DOHH2 (cell line): ENCODE data around the gene RAB43.

Experiments
- H3F3A ChIP-seq: fragments of 200-600 bp; sonication (generic), shearing (Covaris generic); 2 replicates; pipeline ENCODE4 v1.6.0; 2016; ENCODE audit warnings: antibody characterized with exemption, mild to moderate bottlenecking; ENCODE audit not compliant: control insufficient read depth, insufficient read depth
- H3K27ac ChIP-seq: fragments of 200-600 bp; sonication (generic); 2 replicates; pipeline ENCODE4 v1.5.1; 2014; ENCODE audit warnings: low read depth, mild to moderate bottlenecking, low read length, moderate library complexity
- H3K27me3 ChIP-seq: fragments of 200-600 bp; sonication (generic); 2 replicates; pipeline ENCODE4 v1.6.1; 2014; ENCODE audit warnings: mild to moderate bottlenecking, low read length, mixed read lengths; ENCODE audit not compliant: control insufficient read depth
- H3K36me3 ChIP-seq: fragments of 200-600 bp; sonication (generic); 2 replicates; pipeline ENCODE4 v1.6.1; 2014; ENCODE audit warnings: mild to moderate bottlenecking, low read length, moderate library complexity, mixed read lengths; ENCODE audit not compliant: control insufficient read depth
- H3K4me1 ChIP-seq: fragments of 200-600 bp; sonication (generic); 2 replicates; pipeline ENCODE4 v1.6.1; 2014; ENCODE audit warnings: mild to moderate bottlenecking, low read length, mixed read lengths; ENCODE audit not compliant: control insufficient read depth
- H3K4me2 ChIP-seq: fragments of 200-600 bp; sonication (generic); 2 replicates; pipeline ENCODE4 v1.6.0; 2014; ENCODE audit warnings: mild to moderate bottlenecking, low read length, moderate library complexity
- H3K4me3 ChIP-seq: fragments of 200-600 bp; sonication (generic); 2 replicates; pipeline ENCODE4 v1.5.1; 2014; ENCODE audit warnings: mild to moderate bottlenecking, low read length, mixed read lengths
- H3K79me2 ChIP-seq: fragments of 200-600 bp; sonication (generic); 2 replicates; pipeline ENCODE4 v1.6.1; 2014; ENCODE audit warnings: mild to moderate bottlenecking, low read length, mixed read lengths; ENCODE audit not compliant: control insufficient read depth
- H3K9me2 ChIP-seq: fragments of 200-600 bp; sonication (generic); replicated peaks from 2 replicates; pipeline ENCODE4 v1.6.1; 2014; ENCODE audit warnings: mild to moderate bottlenecking, low read length, mixed read lengths; ENCODE audit not compliant: control insufficient read depth
- H3K9me3 ChIP-seq: fragments of 200-600 bp; sonication (generic); 2 replicates; pipeline ENCODE4 v1.6.1; 2014; ENCODE audit warnings: antibody characterized with exemption, low read length, mixed read lengths; ENCODE audit not compliant: control insufficient read depth, insufficient read depth
- H4K20me1 ChIP-seq: fragments of 200-600 bp; sonication (generic); 2 replicates; pipeline ENCODE4 v1.6.0; 2014; ENCODE audit warnings: low read depth, mild to moderate bottlenecking, antibody characterized with exemption, low read length, moderate library complexity; ENCODE audit not compliant: control insufficient read depth, insufficient read depth
- EZH2phosphoT487 ChIP-seq: fragments of 200-600 bp; sonication (generic); IDR thresholded peaks from 2 replicates; pipeline ENCODE4 v1.6.1; 2017; ENCODE audit warnings: borderline replicate concordance, mild to moderate bottlenecking, antibody characterized with exemption, low read length, moderate library complexity, mixed read lengths
- TF ChIP-seq, protein P1 (sequence below): fragments of 200-600 bp; sonication (generic); IDR thresholded peaks from one replicate; pipeline ENCODE4 v1.5.1; 2014; ENCODE audit warnings: antibody characterized with exemption, mild to moderate bottlenecking, low read depth, low read length; ENCODE audit not compliant: poor library complexity, severe bottlenecking

The RAB43 gene

DNA sequence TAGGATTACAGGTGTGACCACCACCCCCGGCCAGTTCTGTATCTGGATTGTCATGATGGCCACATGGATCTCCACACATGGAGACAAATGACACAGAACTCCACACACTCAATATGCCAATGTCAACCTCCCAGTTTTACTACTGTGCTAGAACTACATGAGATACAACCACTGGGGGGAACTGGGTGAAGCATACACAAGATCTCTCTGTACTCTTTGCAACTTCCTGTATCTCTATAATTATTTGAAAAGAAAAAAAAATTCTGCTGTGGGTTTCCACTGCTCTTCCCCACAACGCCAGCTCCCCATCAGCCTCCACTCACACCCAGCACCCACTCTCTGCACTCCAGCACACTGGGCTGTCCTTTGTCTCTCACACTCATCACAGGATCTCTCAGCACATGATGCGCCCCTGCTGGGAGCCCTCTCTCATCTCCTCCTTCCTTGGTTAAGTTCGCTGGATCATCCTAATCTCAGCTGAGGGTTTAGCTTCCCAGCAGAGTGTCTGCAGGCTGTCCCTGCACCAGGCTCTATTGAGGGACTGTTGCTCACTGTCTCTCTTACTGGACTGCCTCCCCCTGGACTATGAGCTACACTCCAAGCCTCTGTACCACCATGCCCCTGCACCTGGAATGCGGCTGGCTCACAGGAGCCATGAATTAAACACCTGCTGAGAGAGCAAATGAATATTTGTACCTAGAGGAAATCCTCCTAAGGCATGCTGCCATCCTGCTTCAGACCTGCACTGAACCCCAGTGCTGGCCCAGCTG lies 10.7 kb upstream of the RAB43 start:
- H3K27ac ChIP-seq, result no peak overlapping the region
- no peaks in the 10 kb centered on the region for H3K4me1 ChIP-seq
- H3K4me2 ChIP-seq, result no peak overlapping the region
- H4K20me1 ChIP-seq, result no peaks in the 10 kb centered on the region
- TF ChIP-seq, protein P1, sequence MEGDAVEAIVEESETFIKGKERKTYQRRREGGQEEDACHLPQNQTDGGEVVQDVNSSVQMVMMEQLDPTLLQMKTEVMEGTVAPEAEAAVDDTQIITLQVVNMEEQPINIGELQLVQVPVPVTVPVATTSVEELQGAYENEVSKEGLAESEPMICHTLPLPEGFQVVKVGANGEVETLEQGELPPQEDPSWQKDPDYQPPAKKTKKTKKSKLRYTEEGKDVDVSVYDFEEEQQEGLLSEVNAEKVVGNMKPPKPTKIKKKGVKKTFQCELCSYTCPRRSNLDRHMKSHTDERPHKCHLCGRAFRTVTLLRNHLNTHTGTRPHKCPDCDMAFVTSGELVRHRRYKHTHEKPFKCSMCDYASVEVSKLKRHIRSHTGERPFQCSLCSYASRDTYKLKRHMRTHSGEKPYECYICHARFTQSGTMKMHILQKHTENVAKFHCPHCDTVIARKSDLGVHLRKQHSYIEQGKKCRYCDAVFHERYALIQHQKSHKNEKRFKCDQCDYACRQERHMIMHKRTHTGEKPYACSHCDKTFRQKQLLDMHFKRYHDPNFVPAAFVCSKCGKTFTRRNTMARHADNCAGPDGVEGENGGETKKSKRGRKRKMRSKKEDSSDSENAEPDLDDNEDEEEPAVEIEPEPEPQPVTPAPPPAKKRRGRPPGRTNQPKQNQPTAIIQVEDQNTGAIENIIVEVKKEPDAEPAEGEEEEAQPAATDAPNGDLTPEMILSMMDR, result no peak
- TF ChIP-seq EZH2phosphoT487, result no peak
- H3F3A ChIP-seq, result no peaks in the 10 kb centered on the region
- H3K79me2 ChIP-seq, result no peaks in the 10 kb centered on the region
- no peaks in the 10 kb centered on the region for H3K27me3 ChIP-seq
- no peak overlapping the region for H3K4me3 ChIP-seq
- H3K9me2 ChIP-seq, result no peaks in the 10 kb centered on the region
- H3K36me3 ChIP-seq, result peaks cover 61% of the 10 kb centered on the region
- H3K9me3 ChIP-seq, result no peaks in the 10 kb centered on the region

DNA sequence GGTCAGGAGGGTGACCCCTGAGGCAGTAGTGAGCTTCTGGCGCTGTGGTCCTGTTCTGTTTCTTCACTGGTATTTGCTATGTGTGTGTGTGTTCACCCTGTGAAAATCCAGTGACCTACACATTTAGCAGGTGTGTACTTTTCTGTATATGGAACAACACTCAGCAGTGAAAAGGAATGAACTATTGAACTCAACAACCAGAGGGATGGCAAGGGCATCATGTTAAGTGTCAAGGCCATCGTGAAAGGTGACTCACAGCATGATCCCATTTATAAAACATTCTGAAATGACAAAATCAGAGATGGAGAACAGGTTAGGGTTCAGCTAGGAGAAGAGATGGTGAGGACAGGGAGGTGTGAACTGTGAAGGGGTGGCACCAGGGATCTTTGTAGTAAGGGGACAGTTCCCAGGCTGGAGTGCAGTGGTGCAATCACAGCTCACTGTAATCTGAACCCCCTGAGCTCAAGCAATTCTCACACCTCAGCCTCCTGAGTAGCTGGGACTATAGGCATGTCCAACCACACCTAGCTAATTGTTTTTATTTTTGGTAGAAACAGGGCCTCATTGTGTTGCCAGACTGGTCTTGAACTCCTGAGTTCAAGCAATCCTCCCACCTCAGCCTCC lies 10.0 kb upstream of the RAB43 start:
- Histone ChIP-seq H3K36me3 (peaks cover 58% of the 10 kb centered on the region), H3K9me3 (no peaks in the 10 kb centered on the region), H3F3A (no peaks in the 10 kb centered on the region), H3K4me1 (no peaks in the 10 kb centered on the region), H3K79me2 (no peaks in the 10 kb centered on the region), H3K9me2 (no peaks in the 10 kb centered on the region), H3K27me3 (no peaks in the 10 kb centered on the region), H4K20me1 (no peaks in the 10 kb centered on the region), H3K4me2 (no peak overlapping the region), H3K27ac (no peak overlapping the region), H3K4me3 (no peak overlapping the region)
- TF ChIP-seq, protein P1, result no peak
- TF ChIP-seq EZH2phosphoT487, result no peak

DNA sequence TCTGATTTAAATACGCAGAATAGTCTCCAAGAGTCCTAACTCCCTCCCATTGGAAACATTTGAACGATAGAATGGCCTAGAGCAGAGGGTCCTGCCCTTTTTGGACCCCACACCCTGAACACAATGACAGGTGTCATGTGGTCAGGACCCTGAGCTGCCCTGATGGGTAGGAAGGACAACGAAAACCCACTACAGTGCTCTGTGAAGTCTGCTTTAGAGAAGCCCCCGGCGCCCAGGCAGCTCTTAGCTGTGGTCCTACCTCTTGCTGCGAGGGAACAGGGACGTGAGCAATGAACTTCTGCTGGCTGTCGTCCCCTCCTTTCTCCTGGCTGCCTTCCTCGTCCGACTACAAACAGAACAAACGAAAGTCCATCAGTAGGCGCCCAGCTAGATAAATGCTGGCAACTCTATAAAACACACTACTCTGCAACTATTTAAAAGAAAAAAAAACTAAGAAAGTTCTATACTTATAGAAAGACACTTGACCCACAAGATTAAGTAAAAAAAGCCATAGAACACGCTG lies 8.7 kb upstream of the RAB43 start:
- no peaks in the 10 kb centered on the region for H3K4me1 ChIP-seq
- H3K4me3 ChIP-seq, result no peak overlapping the region
- H3K9me3 ChIP-seq, result no peaks in the 10 kb centered on the region
- no peaks in the 10 kb centered on the region for H3K27me3 ChIP-seq
- no peaks in the 10 kb centered on the region for H3K9me2 ChIP-seq
- no peak for TF ChIP-seq EZH2phosphoT487
- TF ChIP-seq, protein P1, result no peak
- no peaks in the 10 kb centered on the region for H4K20me1 ChIP-seq
- H3K4me2 ChIP-seq, result no peak overlapping the region
- H3K36me3 ChIP-seq, result peaks cover 58% of the 10 kb centered on the region
- no peaks in the 10 kb centered on the region for H3K79me2 ChIP-seq
- H3K27ac ChIP-seq, result no peak overlapping the region
- H3F3A ChIP-seq, result no peaks in the 10 kb centered on the region
